HG03520 (cell line): ENCODE measurements around the gene ZNF26.
"Not testable (repeated sequence)": the region's sequence is repeated elsewhere in the genome, so short reads cannot be mapped to it uniquely, and the experiment has no call there.

ENCODE experiments used
- ATAC-seq: cut with Tn5 transposase; IDR thresholded peaks from one replicate; pipeline ENCODE4 v1.9.1; 2021; ENCODE audit warnings: mild to moderate bottlenecking, moderate library complexity; ENCODE audit not compliant: unreplicated experiment

The ZNF26 gene, protein sequence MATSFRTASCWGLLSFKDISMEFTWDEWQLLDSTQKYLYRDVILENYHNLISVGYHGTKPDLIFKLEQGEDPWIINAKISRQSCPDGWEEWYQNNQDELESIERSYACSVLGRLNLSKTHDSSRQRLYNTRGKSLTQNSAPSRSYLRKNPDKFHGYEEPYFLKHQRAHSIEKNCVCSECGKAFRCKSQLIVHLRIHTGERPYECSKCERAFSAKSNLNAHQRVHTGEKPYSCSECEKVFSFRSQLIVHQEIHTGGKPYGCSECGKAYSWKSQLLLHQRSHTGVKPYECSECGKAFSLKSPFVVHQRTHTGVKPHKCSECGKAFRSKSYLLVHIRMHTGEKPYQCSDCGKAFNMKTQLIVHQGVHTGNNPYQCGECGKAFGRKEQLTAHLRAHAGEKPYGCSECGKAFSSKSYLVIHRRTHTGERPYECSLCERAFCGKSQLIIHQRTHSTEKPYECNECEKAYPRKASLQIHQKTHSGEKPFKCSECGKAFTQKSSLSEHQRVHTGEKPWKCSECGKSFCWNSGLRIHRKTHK

DNA sequence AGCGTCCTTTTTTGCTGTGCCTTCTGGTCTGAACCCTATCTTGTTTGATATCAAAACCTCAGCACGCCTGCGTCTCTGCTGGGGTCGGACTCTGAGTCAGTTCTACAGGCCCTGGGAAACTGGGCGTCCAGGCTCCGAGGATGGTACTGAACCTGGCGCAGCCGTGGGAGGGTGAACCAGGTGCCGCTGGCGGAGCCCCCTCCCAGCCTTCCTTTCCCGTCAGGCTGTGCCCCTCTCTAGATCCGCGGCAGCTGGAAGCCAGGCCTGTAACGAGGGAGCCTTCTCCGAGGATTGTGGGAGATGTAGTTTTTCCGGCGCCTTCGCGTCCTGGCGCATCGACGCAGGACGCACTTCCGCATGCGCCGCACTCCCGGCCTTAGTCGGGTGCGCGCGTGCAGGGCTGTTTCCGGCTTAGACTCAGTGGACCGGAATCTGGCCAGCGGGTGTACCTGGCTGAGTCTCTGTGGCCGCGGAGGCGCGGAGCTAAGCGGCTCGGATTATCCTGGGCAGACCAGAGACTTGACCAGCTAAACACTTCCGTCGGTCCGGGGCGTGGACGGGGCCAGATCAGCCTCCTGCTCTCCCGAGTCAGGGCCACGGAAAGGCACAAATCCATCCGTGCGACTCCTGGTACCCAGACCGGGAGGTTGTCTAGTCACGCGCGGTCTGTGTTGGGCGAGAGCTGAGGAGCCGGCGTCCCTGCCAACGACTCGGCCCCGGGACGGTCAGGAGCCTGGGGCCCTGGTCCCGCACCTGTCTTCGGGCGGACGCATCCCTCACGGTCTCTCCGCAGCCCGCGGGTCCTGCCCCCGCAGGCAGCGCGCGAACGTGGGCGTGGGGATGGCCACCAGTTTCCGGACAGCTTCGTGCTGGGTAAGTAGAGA is at the start of gene ZNF26:
TSS of gene ZNF26 (plus strand) at position 367 of the 884 bp plus-strand sequence. CDS start at position 841, 474 bp downstream.
- peak; percentile 92 for ATAC-seq

DNA sequence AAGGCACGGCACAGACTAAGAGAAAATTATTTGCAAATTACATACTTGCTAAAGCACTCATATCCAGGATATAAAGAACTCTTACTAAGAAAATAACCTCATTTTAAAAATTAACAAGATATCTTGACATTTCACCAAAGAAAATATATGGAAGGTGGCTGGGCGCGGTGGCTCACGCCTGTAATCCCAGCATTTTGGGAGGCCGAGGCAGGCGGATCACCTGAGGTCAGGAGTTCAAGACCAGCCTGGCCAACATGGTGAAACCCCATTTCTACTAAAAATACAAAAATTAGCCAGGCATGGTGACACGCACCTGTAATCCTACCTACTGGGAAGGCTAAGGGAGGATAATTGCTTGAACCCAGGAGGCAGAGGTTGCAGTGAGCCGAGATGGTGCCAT is 49.2 kb upstream of the ZNF26 start:
- ATAC-seq: not testable (repeated sequence)

DNA sequence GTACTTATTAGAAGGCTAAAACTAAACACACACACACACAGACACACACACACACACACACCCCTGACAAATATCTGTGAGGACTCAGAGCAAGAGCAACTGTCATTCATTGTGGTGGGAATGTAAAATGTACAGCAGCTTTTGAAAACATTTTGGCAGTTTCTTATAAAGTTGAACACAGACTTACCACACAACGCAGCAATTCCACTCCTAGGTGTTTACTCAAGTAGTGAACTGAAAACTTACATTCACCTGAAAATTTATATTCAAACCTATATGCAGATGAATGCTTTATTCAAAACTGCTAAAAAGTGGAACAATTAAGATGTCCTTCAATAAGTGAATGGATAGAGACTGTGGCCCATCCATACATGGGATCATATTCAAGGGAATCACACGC is 48.7 kb upstream of the ZNF26 start:
- ATAC-seq: no peak

DNA sequence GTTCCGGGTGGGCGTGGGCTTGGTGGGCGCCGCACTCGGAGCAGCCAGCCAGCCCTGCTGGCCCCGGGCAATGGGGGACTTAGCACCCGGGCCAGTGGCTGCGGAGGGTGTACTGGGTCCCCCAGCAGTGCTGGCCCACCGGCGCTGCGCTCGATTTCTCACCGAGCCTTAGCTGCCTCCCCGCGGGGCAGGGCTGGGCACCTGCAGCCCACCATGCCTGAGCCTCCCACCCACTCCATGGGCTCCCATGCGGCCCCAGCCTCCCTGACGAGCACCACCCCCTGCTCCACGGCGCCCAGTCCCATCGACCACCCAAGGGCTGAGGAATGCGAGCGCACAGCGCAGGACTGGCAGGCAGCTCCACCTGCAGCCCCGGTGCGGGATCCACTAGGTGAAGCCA is 47.4 kb upstream of the ZNF26 start:
- not testable (repeated sequence) for ATAC-seq

DNA sequence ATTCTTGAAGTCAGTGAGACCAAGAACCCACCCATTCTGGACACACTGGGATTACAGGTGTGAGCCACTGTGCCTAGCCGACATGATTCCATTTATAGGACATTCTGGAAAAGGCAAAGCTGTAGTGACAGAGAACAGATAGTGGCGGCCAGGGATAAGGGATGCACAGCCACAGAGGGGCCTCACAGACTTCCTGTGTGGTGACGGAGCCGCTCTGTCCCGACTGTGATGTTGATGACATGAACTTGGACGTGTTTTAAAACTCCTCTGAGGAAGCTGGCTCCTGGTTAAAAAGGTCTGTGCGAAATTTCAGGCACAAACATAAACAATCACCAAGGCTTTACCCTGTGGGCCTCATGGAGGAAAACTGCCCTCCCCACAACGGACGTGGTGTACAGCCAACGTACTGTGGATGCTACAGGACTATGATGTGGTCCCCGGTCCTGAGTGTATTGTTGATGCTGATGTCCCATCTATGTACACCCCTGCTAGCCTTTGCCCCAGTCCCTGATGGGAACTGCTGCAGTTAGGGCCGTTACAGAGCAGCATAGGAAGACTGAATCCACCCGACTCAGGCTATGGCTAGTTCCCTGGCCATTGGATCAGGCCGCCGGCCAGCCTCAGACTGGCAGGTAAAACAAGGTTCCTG is 46.0 kb upstream of the ZNF26 start:
- no peak for ATAC-seq

DNA sequence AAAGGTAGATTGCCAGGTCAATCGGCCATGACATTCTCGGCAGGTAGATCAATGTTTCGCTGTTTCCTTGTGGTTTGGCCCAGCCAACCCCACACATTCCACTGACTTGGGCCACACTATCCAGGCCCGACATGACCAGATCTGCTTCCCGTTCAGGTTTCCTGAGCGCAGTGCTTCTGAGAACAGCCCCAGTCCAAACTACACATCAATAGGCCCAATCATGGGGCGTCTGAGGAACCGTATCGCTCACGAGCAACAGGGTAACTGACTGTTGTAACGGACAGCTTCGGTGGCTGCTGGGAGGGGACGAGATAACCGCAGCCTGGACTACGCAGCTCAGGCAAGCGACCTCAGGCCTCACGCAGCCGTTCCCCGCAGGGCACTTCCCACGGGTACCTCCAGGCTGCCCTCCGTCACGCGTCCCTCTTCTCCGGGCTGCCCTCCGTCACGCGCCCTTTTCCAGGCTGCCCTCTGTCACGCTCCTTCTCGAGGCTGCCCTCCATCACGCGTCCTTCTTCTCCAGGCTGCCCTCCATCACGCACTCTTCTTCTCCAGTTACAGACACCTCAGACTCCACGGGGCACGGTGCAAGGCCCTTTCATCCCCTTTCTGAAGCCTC is 44.7 kb upstream of the ZNF26 start:
- no peak for ATAC-seq

DNA sequence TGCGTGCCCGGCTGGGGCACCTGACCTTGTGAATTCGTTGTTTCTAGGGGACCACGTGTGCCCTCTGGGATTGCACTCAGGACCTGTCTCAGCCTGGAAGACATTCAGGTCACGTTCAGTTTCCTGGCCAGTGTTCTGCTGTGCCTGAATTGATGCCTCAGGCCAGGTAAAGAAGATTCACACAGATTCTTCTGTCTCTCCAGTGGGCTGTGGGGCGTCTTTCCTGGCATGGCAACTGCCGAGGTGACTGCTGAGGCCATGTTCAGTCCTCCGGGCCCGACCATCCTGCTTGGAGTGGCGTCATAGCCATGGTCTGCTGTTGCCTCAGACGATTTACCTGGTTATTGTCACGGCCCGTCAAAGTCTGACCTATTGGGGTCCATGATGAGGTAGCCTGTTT is 43.6 kb upstream of the ZNF26 start:
- no peak for ATAC-seq

DNA sequence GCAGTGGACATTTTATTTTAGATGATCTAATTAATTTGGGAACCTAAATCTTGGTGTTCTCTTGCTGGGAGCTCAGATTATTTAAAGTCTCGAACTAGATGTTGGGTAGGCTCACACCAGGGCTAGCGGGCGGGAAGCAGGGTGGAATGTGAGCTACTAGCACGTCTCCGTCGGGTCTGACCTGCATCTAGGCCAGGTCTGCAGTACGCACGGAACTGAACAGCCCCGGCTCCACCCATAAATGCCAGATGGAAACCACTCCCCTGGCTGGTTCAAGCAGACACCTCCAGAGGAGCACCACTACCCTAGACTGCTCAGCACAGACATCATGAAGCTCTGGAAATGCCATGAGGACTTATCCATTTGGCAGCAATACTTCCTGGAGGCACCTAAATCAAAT is 40.4 kb upstream of the ZNF26 start:
- no peak for ATAC-seq

DNA sequence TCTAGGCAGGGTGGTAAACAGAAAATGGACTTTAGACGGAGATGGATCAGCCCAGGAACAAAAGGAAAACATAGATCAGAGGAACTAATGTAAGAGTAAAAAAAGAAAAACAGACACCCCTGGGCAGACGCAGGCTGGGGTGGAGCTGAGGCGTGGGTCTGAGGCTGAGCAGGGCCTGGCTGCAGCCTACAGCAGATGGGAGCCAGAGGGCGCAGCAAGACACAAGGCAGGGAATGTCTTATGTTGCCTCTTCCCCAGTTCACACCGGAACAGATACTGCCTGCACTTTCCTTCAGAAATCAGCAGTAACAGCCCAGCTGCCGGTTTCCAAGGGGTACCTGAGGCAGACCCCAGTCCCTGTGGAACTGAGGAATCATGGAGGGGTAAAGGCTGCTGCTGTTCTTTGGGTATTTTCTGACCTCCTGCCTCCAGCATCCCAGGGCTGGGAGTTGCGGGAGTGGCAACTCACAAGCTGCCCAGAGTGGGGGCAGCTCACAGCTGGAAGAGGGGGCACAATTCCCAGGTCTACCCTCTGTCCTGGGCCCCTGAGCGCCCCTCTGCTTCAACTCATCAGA is 39.8 kb upstream of the ZNF26 start:
- ATAC-seq: no peak

DNA sequence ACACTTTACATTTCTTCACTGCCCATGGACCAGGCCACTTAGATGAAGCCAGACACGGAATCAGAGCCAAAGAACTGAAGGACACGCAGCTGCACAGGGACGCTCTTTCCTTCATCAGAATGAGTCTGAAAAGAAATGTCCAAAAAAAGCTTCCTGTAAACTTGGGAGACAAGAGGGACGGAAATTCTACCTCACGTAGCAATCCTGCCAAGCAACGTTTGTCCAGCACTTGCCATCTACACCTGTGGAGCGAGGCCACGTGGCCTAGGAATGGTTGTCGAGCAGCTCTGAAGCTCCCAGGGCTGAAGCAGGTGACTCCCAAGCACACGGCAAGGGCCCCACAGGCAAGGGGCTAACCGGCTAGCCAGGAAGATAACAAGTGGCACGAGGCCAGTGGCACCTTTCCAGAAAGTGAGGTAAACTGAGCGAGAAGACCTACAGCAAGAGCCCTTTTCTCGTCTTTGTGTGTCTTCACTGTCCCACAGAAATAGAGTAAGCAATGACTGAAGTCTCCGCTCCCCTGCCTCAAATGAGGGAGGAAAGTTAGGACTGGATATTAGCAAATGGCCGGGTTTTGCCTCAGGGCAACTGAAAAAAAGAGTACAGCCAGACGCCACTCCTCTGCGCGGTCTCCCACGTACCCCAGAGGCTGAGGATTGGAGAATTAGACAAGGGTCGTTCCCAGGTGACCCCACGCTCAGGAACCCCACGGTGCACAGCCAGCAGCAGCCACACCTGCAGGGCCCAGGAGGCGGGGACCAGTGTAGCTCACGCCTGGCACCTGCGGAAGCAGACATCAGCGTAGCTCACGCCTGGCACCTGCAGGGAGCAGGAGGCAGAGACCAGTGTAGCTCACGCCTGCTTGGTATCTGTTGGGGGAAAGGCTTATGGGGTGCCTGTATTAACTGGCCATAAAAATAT is 37.8 kb upstream of the ZNF26 start:
- no peak for ATAC-seq

DNA sequence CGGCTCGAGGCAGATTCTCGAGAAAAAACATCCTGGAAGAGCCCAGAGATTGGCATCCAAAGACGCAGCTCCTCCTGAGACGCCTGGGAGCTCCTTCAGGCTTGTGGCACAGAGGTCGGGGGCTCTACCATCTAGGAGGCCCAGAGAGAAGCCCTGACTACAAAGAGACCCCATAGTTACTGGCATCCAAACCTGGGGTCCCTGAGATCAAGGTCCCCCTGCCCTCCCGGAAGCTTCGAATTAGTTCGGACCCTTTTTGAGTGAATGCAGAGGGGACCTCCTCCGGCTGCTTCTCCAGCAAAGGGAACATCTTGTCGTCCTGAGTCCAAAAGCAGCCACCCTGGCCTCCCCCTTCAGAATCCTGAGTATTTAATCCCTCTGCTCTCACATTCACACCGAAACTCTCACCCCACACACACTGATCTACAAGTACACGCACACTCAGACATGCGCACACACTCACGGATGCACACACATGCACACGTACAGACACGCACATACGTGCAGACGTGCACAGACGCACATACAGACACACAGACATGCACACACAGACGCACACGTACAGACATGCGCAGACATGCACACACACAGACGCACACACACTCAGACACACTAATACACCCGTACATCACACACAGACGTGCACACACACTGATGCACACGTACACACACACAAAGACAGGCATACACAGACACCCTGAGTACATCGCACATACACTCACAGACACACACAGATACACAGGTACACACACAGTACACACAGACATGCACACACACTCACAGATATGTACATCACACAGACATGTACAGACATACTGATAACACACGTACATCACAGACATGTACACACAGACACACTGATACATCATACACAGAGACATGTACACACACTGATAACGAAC is 36.0 kb upstream of the ZNF26 start:
- ATAC-seq: no peak

DNA sequence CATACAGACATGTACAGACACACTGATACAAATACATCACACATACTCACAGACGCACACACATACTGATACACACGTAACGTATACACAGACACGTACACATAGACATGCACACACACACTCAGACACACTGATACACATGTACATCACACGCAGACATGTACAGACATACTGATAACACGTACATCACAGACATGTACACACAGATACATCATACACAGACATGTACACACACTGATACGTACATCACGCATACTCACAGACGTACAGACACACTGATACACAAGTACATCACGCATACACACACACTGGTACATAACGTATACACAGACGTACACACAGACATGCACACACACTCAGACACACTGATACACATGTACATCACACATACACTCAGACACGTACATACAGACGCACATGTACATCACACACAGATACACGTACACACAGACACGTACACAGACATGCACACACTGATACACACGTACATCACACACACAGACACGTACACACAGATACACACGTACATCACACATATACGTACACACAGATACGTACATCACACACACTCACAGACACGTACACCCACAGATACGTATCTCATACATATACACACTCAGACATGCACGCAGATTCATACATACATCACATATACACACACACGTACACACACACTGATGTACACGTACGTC is 35.2 kb upstream of the ZNF26 start:
- no peak for ATAC-seq

DNA sequence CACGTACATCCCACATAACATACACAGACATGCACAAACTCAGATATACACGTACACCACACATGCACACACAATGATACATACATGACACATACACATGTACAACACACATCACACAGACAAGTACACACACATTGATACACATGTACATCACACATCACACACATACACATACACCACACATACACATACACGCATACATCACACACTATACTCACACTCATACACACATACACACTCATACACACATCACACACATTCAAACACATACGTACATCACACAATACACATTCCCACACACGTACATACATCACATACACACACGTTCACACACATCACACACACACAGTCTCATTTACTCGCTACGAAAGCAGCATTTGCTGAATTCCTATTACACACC is 34.5 kb upstream of the ZNF26 start:
- no peak for ATAC-seq

DNA sequence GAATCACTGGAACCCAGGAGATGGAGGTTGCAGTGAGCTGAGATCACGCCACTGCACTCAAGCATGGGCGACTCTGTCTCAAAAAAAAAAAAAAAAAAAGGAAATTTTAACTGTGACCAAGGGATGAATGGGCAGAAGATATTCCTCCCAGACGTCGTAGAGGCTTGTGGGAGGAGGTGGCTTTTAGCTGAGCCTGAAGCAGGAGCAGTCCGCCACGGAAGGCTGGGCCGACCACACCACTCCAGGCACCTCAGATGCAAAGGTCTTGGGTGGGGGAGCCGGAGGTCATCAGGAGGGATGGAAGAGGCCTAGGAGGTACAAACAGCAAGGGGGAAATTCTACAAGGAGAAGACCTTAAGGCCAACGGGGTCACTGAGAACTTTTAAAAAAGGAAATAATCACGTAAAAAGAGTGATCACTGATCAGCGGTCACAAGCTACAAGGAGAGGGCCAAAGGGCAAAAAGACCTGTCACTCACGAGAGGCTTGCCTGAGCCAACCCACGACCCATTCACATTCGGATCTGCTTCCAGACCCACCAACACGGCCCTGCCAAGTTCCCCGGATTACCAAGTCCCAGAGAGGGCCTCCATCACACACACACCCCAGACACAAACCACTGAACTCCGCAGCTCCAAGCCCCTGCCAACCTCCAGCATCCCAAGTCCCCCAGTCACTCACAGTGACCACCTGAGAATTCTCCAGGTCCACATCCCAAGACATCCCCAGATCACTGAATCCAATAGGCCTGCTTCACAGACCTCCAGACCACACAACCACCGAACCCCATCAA is 33.6 kb upstream of the ZNF26 start:
- ATAC-seq: no peak

DNA sequence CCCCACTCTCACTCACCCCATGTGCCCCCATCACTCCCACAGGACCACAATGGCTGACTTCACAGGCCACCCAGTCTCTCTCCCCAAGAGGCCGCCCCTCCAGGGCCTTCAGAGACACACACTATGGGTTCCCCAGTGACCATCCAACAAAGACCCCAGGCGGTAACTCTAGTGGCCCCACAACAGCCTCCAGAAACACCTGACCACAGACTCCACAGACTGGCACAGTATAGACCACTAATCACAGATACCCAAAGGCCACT is 33.1 kb upstream of the ZNF26 start:
- ATAC-seq: no peak

DNA sequence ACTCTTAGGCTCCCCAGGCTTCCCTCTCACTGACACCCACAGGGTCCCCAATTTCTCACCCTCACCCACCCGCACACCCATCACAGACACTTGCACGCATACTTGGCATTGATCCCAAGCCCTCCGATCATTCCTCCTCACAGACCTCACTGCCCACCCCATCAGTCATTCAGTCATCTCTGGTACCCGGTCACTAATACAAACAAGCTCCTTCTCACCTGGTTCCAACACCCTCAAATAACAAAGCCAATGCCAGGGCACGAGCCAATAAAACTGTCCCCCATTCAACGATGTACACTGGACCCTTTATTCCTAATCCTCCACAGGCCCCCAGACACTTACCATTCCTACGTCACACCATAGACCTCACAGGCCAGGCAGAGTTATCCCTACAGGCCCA is 32.4 kb upstream of the ZNF26 start:
- ATAC-seq: no peak

DNA sequence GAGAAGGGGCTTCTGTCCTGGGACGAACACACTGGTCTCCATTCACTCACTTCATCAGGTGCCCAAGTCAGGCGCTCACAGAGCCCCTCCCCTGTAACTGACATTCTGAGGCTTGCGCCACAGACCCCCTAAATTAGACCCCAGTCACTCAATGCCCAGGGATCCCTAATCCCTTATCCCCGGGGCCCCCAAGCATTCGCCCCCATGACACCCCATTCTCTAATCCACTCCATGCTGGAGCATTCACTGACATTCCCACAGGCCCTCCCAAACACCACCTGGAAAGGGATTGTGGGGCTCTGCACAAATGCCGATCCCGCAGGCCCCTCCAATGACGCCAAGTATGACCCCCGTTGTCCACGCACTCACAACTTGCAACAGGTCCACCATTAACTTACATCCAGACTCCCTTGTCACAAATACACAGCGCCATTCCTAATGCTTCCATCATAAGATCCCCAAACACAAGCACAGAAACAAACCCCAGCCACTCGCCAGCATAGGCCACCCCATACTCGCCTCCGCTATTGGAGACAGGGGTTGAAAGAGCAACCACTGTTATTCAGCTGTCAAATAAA is 31.6 kb upstream of the ZNF26 start:
- ATAC-seq: no peak
